ENCODE measurements around the gene SMG1.
"Not testable (repeated sequence)": the region's sequence is repeated elsewhere in the genome, so short reads cannot be mapped to it uniquely, and the experiment has no call there.

SMG1 gene

GRCh38 chr16:18925986-18926865 is at the start of gene SMG1:
TSS of gene SMG1 (minus strand) at chr16:18926408. CDS start at chr16:18926041, 367 bp downstream.
- in situ Hi-C loops (cut with MboI; ENCODE audit: low sequenced_read_pairs, unreplicated experiment) = not testable (repeated sequence)
- DNase-seq (ENCODE audit: low spot score) = peak; percentile 92

DNA sequence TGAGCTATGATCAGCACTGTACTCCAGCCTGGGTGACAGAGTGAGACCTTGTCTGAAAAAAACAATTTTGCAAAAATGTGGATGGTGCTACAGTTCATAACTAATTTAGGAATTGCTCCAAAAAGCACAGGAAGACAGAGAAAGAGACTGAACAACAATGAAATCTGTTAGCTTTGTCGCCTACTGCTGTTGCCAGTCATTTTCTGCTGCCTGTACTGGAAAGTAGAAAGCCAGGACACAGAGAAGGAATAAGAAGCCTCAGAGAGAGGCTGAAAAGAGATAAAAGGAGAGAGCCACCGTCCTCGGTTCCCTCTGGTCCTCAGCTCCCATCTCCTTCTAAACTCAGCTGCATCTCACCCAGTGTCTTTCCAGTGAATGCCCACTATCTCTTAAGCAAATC is 48.9 kb upstream of the SMG1 start:
- TF ChIP-seq CTCF (IDR thresholded peaks at IDR 0.05; ENCODE audit: borderline replicate concordance, control extremely low read depth, extremely low read depth, insufficient read depth, missing control alignments) = no peak
- DNase-seq (ENCODE audit: low spot score) = no peak
- in situ Hi-C loops (cut with MboI; ENCODE audit: low sequenced_read_pairs, unreplicated experiment) = no loop called here

DNA sequence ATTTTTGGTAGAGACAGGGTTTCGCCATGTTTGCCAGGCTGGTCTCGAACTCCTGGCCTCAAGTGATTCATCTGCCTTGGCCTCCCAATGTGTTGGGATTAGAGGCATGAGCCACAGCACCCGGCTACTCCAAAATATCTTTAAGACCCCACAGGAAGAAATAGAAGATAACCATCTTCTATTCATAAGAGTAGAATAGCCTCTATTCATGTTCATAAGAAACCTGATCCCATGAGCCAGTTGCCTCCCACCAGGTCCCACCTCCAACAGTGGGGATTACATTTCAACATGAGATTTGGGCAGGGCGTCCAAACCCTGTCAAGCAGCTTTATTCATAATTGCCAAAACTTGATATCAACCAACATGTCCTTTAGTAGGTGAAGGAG is 43.6 kb upstream of the SMG1 start:
- no peak for DNase-seq (ENCODE audit: low spot score)
- in situ Hi-C loops (cut with MboI; ENCODE audit: low sequenced_read_pairs, unreplicated experiment) = loop anchor here (10.0 kb wide), 1 partner anchor 165 kb away; the partner anchor contains the start of gene ARL6IP1
- no peak for TF ChIP-seq CTCF (IDR thresholded peaks at IDR 0.05; ENCODE audit: borderline replicate concordance, control extremely low read depth, extremely low read depth, insufficient read depth, missing control alignments)

DNA sequence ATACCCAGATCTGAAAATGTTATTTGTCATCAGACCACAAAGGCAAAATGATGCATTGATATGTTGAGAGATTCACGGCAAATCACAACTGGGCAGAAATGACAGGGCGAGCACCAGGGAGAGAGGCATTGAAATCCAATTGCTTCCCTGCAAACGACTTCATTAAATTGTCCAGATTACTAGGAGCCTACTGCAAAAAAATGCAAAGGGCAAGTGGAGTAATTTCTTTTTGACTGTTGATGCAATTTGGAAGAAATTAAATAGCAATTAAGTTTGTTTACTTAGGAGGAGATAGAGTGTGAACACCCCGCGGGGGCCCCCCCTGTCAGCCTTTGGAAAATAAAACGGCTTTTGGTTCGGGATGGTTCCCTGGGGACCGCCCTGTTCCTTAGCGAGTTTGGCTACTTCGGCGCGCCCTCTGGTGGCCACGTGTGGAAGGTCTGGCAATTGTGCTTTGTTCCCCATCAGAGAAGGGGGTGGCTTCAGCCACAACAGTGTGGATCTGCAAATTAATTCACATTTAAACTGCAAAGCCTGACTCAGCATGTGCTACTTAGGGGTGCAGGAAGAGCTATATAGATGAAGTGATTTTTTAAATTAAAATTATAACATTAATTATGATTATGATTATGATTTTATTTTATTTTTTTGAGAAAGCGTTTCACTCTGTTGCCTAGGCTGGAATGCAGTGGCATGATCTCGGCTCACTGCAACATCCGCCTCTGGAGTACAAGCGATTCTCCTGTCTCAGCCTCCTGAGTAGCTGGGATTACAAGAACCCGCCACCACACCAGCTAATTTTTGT is 43.0 kb upstream of the SMG1 start:
- TF ChIP-seq CTCF (IDR thresholded peaks at IDR 0.05; ENCODE audit: borderline replicate concordance, control extremely low read depth, extremely low read depth, insufficient read depth, missing control alignments) = peak; percentile 93
- in situ Hi-C loops (cut with MboI; ENCODE audit: low sequenced_read_pairs, unreplicated experiment) = loop anchor here (10.0 kb wide), 1 partner anchor 164 kb away; the partner anchor contains the start of gene ARL6IP1
- peak; percentile 86 for DNase-seq (ENCODE audit: low spot score)

- in situ Hi-C loops (cut with MboI; ENCODE audit: low sequenced_read_pairs, unreplicated experiment) = loop anchor here (10.0 kb wide), 1 partner anchor 162 kb away; the partner anchor contains the start of gene ARL6IP1
- no peak for TF ChIP-seq CTCF (IDR thresholded peaks at IDR 0.05; ENCODE audit: borderline replicate concordance, control extremely low read depth, extremely low read depth, insufficient read depth, missing control alignments)
- DNase-seq (ENCODE audit: low spot score) = no peak
Observed at GRCh38 chr16:18966791-18967190, 40.6 kb upstream of the SMG1 start.

DNA sequence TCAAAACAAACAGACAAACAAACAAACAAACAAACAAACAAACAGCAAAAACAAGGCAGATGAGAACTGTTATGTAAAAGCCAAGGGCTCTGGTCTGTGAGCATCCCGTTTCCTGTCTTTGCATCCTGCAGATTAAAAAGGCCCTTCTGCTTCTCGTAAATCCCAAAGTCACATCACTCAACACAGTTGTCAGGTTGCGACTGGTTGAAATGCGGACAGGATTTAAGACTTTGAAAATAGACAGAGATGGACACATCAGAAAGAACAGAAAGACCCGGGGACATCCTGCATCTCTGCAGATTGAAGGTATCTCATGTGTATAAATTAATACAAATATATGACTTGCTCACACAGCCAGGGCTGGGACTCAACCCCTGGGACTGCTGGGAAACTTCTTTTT is 39.3 kb upstream of the SMG1 start:
- DNase-seq (ENCODE audit: low spot score) = no peak
- no peak for TF ChIP-seq CTCF (IDR thresholded peaks at IDR 0.05; ENCODE audit: borderline replicate concordance, control extremely low read depth, extremely low read depth, insufficient read depth, missing control alignments)
- in situ Hi-C loops (cut with MboI; ENCODE audit: low sequenced_read_pairs, unreplicated experiment) = loop anchor here (10.0 kb wide), 1 partner anchor 161 kb away; the partner anchor contains the start of gene ARL6IP1
